ENCODE results near the gene EYA4. TPM values are rescaled to one million over a fixed set of nuclear protein-coding genes. Genes with fewer than 3 reads are reported as not detected.

EYA4 gene
- polyA plus RNA-seq, 1 of the 3 experiments (the other 2 are of a cell fraction) = 0.08 TPM

- Histone ChIP-seq H3K79me2 (ENCODE audit: insufficient read depth) (no peaks in the 10 kb centered on the region), H3K27me3 (ENCODE audit: insufficient read depth) (peaks cover 42% of the 10 kb centered on the region), H3K27ac (ENCODE audit: low read depth in 2 of 2, low read length in 1 of 2) (no peak overlapping the region), H3K9me3 (no peaks in the 10 kb centered on the region), H3F3A (replicated peaks; ENCODE audit: insufficient read depth) (no peaks in the 10 kb centered on the region), H4K20me1 (ENCODE audit: insufficient read depth) (no peaks in the 10 kb centered on the region), H2AFZ (ENCODE audit: low read depth) (no peak overlapping the region), H3K4me2 (no peak overlapping the region), H3K4me3 (ENCODE audit: low read depth in 2 of 2, low read length in 1 of 2) (no peak overlapping the region), H3K36me3 (replicated peaks in 1 of 2; ENCODE audit: control insufficient read depth in 1 of 2, insufficient read depth in 2 of 2, low read length in 1 of 2) (no peaks in the 10 kb centered on the region), H3K4me1 (ENCODE audit: control insufficient read depth in 1 of 2, insufficient read depth in 2 of 2, low read depth in 1 of 2, low read length in 1 of 2) (peaks cover 0 to 10% of the 10 kb centered on the region in 2 experiments; a peak in 1 of 4 replicates), H3K9ac (no peak overlapping the region), H3K9me2 (no peaks in the 10 kb centered on the region)
- 9% methylated on average over 1 of the region's 1 CpG for WGBS (ENCODE audit: low lambda C conversion rate)
- DNase-seq = no peak
- no peak for TF ChIP-seq TCF12 (IDR thresholded peaks at IDR 0.05)
- no peak for TF ChIP-seq CHD2 (IDR thresholded peaks at IDR 0.05; ENCODE audit: low read length, partially characterized antibody)
- TF ChIP-seq USF1 (IDR thresholded peaks at IDR 0.05; ENCODE audit: borderline replicate concordance, low read depth) = no peak
- TF ChIP-seq YY1 (IDR thresholded peaks at IDR 0.05; ENCODE audit: low read depth) = no peak
- TF ChIP-seq ZBTB33 (IDR thresholded peaks at IDR 0.05; ENCODE audit: borderline replicate concordance, low read depth) = no peak
- TF ChIP-seq FOXJ3 (CRISPR knock-in tag; IDR thresholded peaks at IDR 0.05) = no peak
- TF ChIP-seq POLR2AphosphoS5 (IDR thresholded peaks at IDR 0.05; ENCODE audit: low read depth, low read length) = no peak
- no peak for TF ChIP-seq NRF1 (IDR thresholded peaks at IDR 0.05; ENCODE audit: low read depth, low read length)
- TF ChIP-seq, protein P1, sequence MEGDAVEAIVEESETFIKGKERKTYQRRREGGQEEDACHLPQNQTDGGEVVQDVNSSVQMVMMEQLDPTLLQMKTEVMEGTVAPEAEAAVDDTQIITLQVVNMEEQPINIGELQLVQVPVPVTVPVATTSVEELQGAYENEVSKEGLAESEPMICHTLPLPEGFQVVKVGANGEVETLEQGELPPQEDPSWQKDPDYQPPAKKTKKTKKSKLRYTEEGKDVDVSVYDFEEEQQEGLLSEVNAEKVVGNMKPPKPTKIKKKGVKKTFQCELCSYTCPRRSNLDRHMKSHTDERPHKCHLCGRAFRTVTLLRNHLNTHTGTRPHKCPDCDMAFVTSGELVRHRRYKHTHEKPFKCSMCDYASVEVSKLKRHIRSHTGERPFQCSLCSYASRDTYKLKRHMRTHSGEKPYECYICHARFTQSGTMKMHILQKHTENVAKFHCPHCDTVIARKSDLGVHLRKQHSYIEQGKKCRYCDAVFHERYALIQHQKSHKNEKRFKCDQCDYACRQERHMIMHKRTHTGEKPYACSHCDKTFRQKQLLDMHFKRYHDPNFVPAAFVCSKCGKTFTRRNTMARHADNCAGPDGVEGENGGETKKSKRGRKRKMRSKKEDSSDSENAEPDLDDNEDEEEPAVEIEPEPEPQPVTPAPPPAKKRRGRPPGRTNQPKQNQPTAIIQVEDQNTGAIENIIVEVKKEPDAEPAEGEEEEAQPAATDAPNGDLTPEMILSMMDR (IDR thresholded peaks at IDR 0.05) = no peak
- no peak for TF ChIP-seq RCOR1 (IDR thresholded peaks at IDR 0.05; ENCODE audit: low read length)
- ChIA-PET POLR2A (no interaction called here), CTCF (interaction anchor here (1.0 to 1.6 kb wide), 2 partner anchors 9 to 414 kb away, joined by 4 to 5 read pairs; no protein-coding TSS in a partner anchor)
These were observed 3.9 kb downstream of the EYA4 start for GRCh38 chr6:133245007-133245406.

DNA sequence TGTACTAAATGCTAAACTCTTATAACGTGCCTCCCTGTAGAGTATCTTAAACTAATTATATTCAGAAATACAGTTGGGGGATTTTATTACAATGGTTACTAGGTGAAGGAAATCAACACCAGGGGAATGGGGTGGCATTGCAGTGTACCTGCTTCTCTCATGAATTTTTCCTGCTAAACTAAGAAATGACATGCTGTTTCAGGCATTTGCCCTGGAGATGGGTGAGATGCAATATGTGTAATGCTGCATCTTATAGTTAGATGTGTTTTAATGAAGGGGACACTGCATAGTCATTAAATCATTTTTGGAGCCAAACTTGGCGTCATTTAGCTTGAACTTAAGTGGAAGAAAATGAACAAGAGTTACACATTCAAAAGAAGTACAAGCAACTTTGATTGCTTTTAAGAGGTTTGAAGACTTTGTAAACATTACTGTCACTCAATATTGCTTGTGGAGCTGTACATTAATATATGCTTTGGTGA is 4.3 kb downstream of the EYA4 start:
- Histone ChIP-seq H3F3A (replicated peaks; ENCODE audit: insufficient read depth) (no peaks in the 10 kb centered on the region), H3K9me2 (no peaks in the 10 kb centered on the region), H3K4me3 (ENCODE audit: low read depth in 2 of 2, low read length in 1 of 2) (no peak overlapping the region), H2AFZ (ENCODE audit: low read depth) (no peak overlapping the region), H3K9me3 (no peaks in the 10 kb centered on the region), H3K27ac (ENCODE audit: low read depth in 2 of 2, low read length in 1 of 2) (no peak overlapping the region), H3K79me2 (ENCODE audit: insufficient read depth) (no peaks in the 10 kb centered on the region), H3K36me3 (replicated peaks in 1 of 2; ENCODE audit: control insufficient read depth in 1 of 2, insufficient read depth in 2 of 2, low read length in 1 of 2) (no peaks in the 10 kb centered on the region), H3K4me2 (no peak overlapping the region), H3K9ac (no peak overlapping the region), H3K27me3 (ENCODE audit: insufficient read depth) (peaks cover 37% of the 10 kb centered on the region), H3K4me1 (ENCODE audit: control insufficient read depth in 1 of 2, insufficient read depth in 2 of 2, low read depth in 1 of 2, low read length in 1 of 2) (peaks cover 0 to 9% of the 10 kb centered on the region in 2 experiments; a peak in 1 of 4 replicates), H4K20me1 (ENCODE audit: insufficient read depth) (no peaks in the 10 kb centered on the region)
- DNase-seq = no peak
- ChIA-PET POLR2A (no interaction called here), CTCF (interaction anchor here (1.0 kb wide), 1 partner anchor 10 kb away, joined by 5 read pairs; no protein-coding TSS in a partner anchor)
- TF ChIP-seq GATA2 (CRISPR knock-in tag; IDR thresholded peaks at IDR 0.05) = no peak
- no peak for TF ChIP-seq FOXM1 (IDR thresholded peaks at IDR 0.05; ENCODE audit: low read depth)
- TF ChIP-seq CHD2 (IDR thresholded peaks at IDR 0.05; ENCODE audit: low read length, partially characterized antibody) = no peak
- no peak for TF ChIP-seq POLR2AphosphoS5 (IDR thresholded peaks at IDR 0.05; ENCODE audit: low read depth, low read length)
- TF ChIP-seq, protein P2, sequence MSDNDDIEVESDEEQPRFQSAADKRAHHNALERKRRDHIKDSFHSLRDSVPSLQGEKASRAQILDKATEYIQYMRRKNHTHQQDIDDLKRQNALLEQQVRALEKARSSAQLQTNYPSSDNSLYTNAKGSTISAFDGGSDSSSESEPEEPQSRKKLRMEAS (IDR thresholded peaks at IDR 0.05; ENCODE audit: low read depth) = no peak
- no peak for TF ChIP-seq REST (IDR thresholded peaks at IDR 0.05; ENCODE audit: low read depth, low read length)
- no peak for TF ChIP-seq MXI1 (IDR thresholded peaks at IDR 0.05; ENCODE audit: low read depth, low read length)
- no peak for TF ChIP-seq RCOR1 (IDR thresholded peaks at IDR 0.05; ENCODE audit: low read length)
- no peak for TF ChIP-seq NRF1 (IDR thresholded peaks at IDR 0.05; ENCODE audit: low read depth, low read length)
- TF ChIP-seq FOSL2 (IDR thresholded peaks at IDR 0.05; ENCODE audit: borderline replicate concordance, low read depth) = no peak
- 7% methylated on average over 2 of the region's 2 CpGs for WGBS (ENCODE audit: low lambda C conversion rate)
